DND-41 (cell line): ENCODE measurements around the gene TUBA1A.

Source experiments
- ATAC-seq: fragments of 200-7000 bp; cut with Tn5 transposase; 3 replicates; pipeline ENCODE4 v1.9.1; 2021; ENCODE audit warnings: low read depth; ENCODE audit not compliant: insufficient read depth
- DNase-seq: peaks from one replicate; pipeline ENCODE4 v3.0.0-alpha.2; 2020
- H2AFZ ChIP-seq: 2 replicates; pipeline ENCODE4 v1.6.0; 2012; ENCODE audit warnings: low read depth, low read length
- H3K27ac ChIP-seq: 2 replicates; pipeline ENCODE4 v1.5.1; 2012; ENCODE audit warnings: low read length, inconsistent platforms
- H3K27me3 ChIP-seq: fragments of 200-600 bp; sonication (generic); 2 replicates; pipeline ENCODE4 v1.6.0; 2012; ENCODE audit warnings: low read length, mild to moderate bottlenecking, inconsistent platforms; ENCODE audit not compliant: insufficient read depth, poor library complexity
- H3K36me3 ChIP-seq: 2 replicates; pipeline ENCODE4 v1.5.1; 2012; ENCODE audit warnings: low read length, inconsistent platforms; ENCODE audit not compliant: insufficient read depth
- H3K4me1 ChIP-seq: 2 replicates; pipeline ENCODE4 v1.5.1; 2012; ENCODE audit warnings: mild to moderate bottlenecking, low read length; ENCODE audit not compliant: insufficient read depth
- H3K4me2 ChIP-seq: 2 replicates; pipeline ENCODE4 v1.6.0; 2012; ENCODE audit warnings: mild to moderate bottlenecking, moderate library complexity, low read length, inconsistent platforms; ENCODE audit not compliant: insufficient read depth
- H3K4me3 ChIP-seq, 2 experiments: fragments of 200-600 bp in 1 of 2; shearing (Covaris generic) in 1 of 2; 2 replicates each; pipeline ENCODE4 v1.5.1; 2012 to 2016; ENCODE audit warnings: inconsistent platforms in 2 of 2, low read length in 2 of 2, mild to moderate bottlenecking in 2 of 2, low read depth in 1 of 2, moderate library complexity in 1 of 2
- H3K79me2 ChIP-seq: 2 replicates; pipeline ENCODE4 v1.6.0; 2012; ENCODE audit warnings: low read length, inconsistent platforms; ENCODE audit not compliant: insufficient read depth
- H3K9ac ChIP-seq: 2 replicates; pipeline ENCODE4 v1.6.0; 2012; ENCODE audit warnings: low read depth, mild to moderate bottlenecking, inconsistent platforms, low read length, moderate library complexity
- H3K9me3 ChIP-seq: 2 replicates; pipeline ENCODE4 v1.5.1; 2012; ENCODE audit warnings: low read length, moderate library complexity, mild to moderate bottlenecking, inconsistent platforms; ENCODE audit not compliant: insufficient read depth, severe bottlenecking
- H4K20me1 ChIP-seq: 2 replicates; pipeline ENCODE4 v1.6.0; 2012; ENCODE audit warnings: low read length; ENCODE audit not compliant: insufficient read depth
- EZH2 ChIP-seq: IDR thresholded peaks from 3 replicates; pipeline ENCODE4 v1.6.1; 2012; ENCODE audit warnings: borderline replicate concordance, low read depth, mild to moderate bottlenecking, moderate library complexity, low read length, inconsistent platforms; ENCODE audit not compliant: severe bottlenecking
- TF ChIP-seq, protein P1 (sequence below): IDR thresholded peaks from 2 replicates; pipeline ENCODE4 v1.5.1; 2012; ENCODE audit warnings: borderline replicate concordance, low read length, moderate library complexity, mild to moderate bottlenecking; ENCODE audit not compliant: poor library complexity, severe bottlenecking; ENCODE audit errors: extremely low read depth

The TUBA1A gene

GRCh38 chr12:49232940-49233841 is 44.3 kb upstream of the TUBA1A start:
- Histone ChIP-seq H4K20me1 (no peaks in the 10 kb centered on the region), H3K4me1 (peaks cover 17% of the 10 kb centered on the region), H3K4me2 (no peak overlapping the region; the same call in 1 of the 2 replicates), H3K9ac (peak overlapping the region; percentile 77; the same call in 1 of the 2 replicates), H2AFZ (peak overlapping the region; percentile 100), H3K79me2 (no peaks in the 10 kb centered on the region), H3K4me3 (no peak overlapping the region), H3K36me3 (no peaks in the 10 kb centered on the region), H3K27ac (no peak overlapping the region), H3K9me3 (no peaks in the 10 kb centered on the region), H3K27me3 (no peaks in the 10 kb centered on the region)
- ATAC-seq (no peak), DNase-seq (no peak)
- TF ChIP-seq, protein P1, sequence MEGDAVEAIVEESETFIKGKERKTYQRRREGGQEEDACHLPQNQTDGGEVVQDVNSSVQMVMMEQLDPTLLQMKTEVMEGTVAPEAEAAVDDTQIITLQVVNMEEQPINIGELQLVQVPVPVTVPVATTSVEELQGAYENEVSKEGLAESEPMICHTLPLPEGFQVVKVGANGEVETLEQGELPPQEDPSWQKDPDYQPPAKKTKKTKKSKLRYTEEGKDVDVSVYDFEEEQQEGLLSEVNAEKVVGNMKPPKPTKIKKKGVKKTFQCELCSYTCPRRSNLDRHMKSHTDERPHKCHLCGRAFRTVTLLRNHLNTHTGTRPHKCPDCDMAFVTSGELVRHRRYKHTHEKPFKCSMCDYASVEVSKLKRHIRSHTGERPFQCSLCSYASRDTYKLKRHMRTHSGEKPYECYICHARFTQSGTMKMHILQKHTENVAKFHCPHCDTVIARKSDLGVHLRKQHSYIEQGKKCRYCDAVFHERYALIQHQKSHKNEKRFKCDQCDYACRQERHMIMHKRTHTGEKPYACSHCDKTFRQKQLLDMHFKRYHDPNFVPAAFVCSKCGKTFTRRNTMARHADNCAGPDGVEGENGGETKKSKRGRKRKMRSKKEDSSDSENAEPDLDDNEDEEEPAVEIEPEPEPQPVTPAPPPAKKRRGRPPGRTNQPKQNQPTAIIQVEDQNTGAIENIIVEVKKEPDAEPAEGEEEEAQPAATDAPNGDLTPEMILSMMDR: no peak

- ATAC-seq: no peak
- Histone ChIP-seq H3K9me3 (no peaks in the 10 kb centered on the region), H3K79me2 (no peaks in the 10 kb centered on the region), H3K36me3 (no peaks in the 10 kb centered on the region), H3K4me2 (no peak overlapping the region), H3K4me1 (peaks cover 17% of the 10 kb centered on the region), H2AFZ (no peak overlapping the region), H3K27me3 (no peaks in the 10 kb centered on the region), H3K4me3 (no peak overlapping the region), H3K9ac (no peak overlapping the region), H3K27ac (no peak overlapping the region), H4K20me1 (no peaks in the 10 kb centered on the region)
- no peak for DNase-seq
- no peak for TF ChIP-seq EZH2
- TF ChIP-seq, protein P1: no peak
Observed at GRCh38 chr12:49231878-49232655, 43.2 kb upstream of the TUBA1A start.

DNA sequence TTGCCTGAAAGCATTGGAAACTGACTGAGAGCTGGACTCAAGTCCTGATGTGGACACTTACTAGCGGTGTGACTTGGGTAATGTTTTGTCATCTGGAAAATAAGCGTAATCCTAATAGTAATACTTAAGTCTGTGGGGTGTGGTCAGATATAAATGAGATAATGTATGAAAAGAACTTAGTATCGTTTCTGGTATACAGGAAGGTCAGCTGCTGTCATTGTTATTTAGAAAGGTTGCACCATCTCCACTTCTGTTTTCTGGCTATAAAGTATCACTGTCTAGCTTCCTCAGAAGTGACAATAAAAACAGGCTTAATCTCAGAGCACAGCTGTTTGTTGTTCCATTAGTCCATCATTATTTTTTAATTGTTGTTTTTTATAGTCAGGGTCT is 41.9 kb upstream of the TUBA1A start:
- Histone ChIP-seq H3K4me1 (peaks cover 17% of the 10 kb centered on the region), H3K9ac (no peak overlapping the region), H3K36me3 (no peaks in the 10 kb centered on the region), H4K20me1 (no peaks in the 10 kb centered on the region), H2AFZ (no peak overlapping the region), H3K79me2 (no peaks in the 10 kb centered on the region), H3K9me3 (no peaks in the 10 kb centered on the region), H3K27me3 (no peaks in the 10 kb centered on the region), H3K4me3 (no peak overlapping the region), H3K27ac (no peak overlapping the region), H3K4me2 (no peak overlapping the region)
- ATAC-seq (no peak), DNase-seq (no peak)
- TF ChIP-seq, protein P1: no peak
- no peak for TF ChIP-seq EZH2
